Kidney epithelial cell (primary cell): Measurements from ENCODE around the gene DDX25. TPM values are rescaled to one million over a fixed set of nuclear protein-coding genes. Genes with fewer than 3 reads are reported as not detected.

Source experiments
- DNase-seq: peaks from one replicate; pipeline ENCODE4 v3.0.0-alpha.2; 2010; ENCODE audit warnings: low read depth
- H3K27me3 ChIP-seq: 2 replicates; pipeline ENCODE4 v1.6.0; 2011; ENCODE audit warnings: low read length; ENCODE audit not compliant: control insufficient read depth, insufficient read depth
- H3K36me3 ChIP-seq: 2 replicates; pipeline ENCODE4 v1.5.1; 2011; ENCODE audit warnings: low read length; ENCODE audit not compliant: control insufficient read depth, insufficient read depth
- H3K4me3 ChIP-seq: 2 replicates; pipeline ENCODE4 v1.5.1; 2011; ENCODE audit warnings: low read depth, mild to moderate bottlenecking, control low read depth, low read length
- total RNA-seq: library from RNA; depleted of rRNA; stranded (reverse); fragments of >200 nt; gene quantifications from 2 replicates; pipeline ENCODE4 v1.2.3, GENCODE V29; 2015
- TF ChIP-seq, protein P1 (sequence below): IDR thresholded peaks from 2 replicates; pipeline ENCODE4 v1.5.1; 2011; ENCODE audit warnings: mild to moderate bottlenecking, moderate library complexity, low read length, control low read depth, inconsistent platforms; ENCODE audit not compliant: insufficient read depth, poor library complexity, severe bottlenecking

The DDX25 gene
- total RNA-seq, 1 donor from 2014 or later = 1.5 TPM

DNA sequence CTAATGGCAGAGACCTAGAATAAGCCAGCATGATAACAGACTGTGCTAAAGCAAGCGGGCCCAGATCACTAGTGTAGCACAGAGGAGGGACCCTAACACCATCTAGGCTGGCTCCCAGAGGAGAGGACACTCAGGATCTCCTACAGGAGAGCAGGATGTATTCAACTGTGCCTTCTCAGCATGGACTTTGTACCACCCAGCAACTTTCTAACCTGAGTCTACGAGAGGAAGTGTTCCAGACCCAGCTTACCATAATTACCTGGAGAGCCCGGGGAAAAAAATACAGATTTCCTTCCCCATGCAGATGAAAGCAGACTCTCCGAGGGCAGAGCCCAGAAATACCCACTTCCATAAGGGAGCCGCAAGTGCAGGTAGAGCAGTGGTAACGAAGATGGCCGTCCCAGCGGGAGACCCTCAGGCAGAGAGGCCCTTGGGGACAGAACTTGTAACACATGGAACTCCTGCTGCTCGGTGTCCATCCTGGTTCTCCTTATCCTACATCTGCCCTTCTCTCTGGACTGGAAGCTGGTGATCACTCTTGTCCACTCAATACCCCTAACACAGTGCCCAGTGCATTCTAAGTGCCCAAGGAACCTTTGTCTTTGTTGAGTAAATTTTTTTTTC, 20.2 kb downstream of the DDX25 start:
- Histone ChIP-seq H3K27me3 (peaks cover 6% of the 10 kb centered on the region), H3K36me3 (no peaks in the 10 kb centered on the region), H3K4me3 (no peak overlapping the region)
- TF ChIP-seq, protein P1, sequence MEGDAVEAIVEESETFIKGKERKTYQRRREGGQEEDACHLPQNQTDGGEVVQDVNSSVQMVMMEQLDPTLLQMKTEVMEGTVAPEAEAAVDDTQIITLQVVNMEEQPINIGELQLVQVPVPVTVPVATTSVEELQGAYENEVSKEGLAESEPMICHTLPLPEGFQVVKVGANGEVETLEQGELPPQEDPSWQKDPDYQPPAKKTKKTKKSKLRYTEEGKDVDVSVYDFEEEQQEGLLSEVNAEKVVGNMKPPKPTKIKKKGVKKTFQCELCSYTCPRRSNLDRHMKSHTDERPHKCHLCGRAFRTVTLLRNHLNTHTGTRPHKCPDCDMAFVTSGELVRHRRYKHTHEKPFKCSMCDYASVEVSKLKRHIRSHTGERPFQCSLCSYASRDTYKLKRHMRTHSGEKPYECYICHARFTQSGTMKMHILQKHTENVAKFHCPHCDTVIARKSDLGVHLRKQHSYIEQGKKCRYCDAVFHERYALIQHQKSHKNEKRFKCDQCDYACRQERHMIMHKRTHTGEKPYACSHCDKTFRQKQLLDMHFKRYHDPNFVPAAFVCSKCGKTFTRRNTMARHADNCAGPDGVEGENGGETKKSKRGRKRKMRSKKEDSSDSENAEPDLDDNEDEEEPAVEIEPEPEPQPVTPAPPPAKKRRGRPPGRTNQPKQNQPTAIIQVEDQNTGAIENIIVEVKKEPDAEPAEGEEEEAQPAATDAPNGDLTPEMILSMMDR = no peak
- DNase-seq = no peak

DNA sequence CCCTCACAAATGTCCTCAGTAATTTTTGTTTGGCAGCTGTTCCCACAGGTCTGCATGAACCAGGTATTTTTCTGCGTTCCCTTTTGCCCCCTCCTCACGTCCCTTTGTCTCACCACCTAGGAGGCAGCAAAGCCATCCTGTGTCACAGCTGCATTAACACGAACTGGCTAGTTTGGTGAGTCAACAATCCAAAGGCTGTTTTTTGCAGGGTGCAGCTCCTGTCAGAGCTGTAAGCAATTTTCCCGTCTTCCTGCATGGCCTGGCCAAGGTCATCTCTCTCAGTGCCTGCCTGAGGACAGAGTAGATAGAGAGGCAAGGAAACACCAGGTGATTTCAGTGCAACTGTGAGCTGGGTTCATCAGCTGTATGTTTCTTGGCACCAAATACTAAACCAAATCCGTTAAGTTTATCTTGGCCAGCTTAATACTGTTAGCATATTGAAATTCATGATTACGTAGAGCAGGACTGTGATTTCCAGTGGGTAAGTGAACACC, 21.0 kb downstream of the DDX25 start:
- Histone ChIP-seq H3K27me3 (peaks cover 8% of the 10 kb centered on the region), H3K4me3 (no peak overlapping the region), H3K36me3 (no peaks in the 10 kb centered on the region)
- TF ChIP-seq, protein P1 = no peak
- no peak for DNase-seq

DNA sequence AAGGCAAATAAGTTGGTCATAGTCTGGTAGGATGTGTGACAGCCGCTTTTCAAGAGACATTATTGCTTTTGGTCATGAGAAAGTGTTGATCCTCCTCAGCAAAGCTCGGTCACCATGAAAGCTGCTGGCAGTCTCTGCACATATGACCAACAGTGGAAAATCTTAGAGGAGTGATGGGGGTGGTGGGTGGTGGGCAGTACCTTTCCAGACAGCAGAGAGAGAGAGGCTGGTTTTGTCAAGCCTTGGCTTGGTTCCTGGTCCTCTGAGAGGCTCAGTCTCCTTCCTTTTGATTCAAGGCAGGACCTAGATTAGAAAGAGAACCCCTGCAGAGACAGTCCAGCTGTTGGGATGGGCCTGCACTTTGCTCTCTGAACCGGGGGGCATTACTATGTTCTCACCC, 21.5 kb downstream of the DDX25 start:
- H3K4me3 ChIP-seq = no peak overlapping the region
- H3K27me3 ChIP-seq = peaks cover 8% of the 10 kb centered on the region
- no peak for DNase-seq
- TF ChIP-seq, protein P1 = no peak
- no peaks in the 10 kb centered on the region for H3K36me3 ChIP-seq

DNA sequence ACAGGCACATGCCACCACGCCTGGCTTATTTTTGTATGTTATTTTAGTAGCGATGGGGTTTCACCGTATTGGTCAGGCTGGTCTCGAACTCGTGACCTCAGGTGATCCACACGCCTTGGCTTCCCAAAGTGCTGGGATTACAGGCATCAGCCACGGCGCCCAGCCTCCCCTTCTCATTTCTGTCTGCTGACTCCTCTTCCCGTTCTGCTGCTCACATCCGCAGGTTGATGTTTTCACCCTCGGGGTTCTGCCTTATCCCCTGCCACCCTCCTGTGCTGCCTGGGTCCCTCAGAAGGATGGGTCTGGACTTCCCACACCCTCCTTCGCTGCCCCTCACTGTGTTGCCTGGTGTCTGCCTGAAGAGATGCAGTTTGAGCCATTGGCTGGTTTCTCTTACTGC, 22.4 kb downstream of the DDX25 start:
- H3K27me3 ChIP-seq = peaks cover 8% of the 10 kb centered on the region
- TF ChIP-seq, protein P1 = no peak
- no peak overlapping the region for H3K4me3 ChIP-seq
- H3K36me3 ChIP-seq = no peaks in the 10 kb centered on the region
- DNase-seq = no peak

DNA sequence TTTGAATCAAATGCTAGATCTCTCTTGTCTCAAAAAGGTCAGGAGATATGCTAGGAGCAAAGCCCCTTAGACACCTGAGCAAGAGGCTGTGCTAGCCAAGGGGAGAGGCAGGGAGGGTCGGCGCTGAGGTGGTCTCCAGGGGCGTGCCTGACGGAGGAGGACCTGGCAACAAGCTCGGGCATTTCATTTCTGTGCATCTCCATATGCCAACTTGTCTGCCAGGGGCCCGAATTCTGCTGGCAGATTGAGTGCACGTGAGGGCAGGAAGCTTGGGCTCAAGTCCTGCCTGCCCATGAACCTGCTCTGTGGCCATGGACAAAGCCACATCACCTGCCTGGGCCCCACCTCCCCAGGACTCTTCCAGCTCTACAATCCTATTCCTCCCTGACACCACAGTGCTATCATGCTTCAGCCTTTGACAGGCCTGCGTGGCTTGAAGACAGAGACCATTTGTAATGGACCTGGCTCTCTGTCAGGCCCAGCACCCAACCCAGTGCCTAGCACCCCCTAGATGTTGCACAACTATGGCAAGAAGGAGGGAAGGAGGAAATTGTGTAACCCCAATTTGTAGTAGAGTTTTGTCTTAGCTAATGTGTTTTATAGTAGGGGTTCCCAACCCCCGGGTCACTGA, 25.3 kb downstream of the DDX25 start:
- TF ChIP-seq, protein P1 = no peak
- H3K4me3 ChIP-seq = no peak overlapping the region
- no peak for DNase-seq
- no peaks in the 10 kb centered on the region for H3K36me3 ChIP-seq
- H3K27me3 ChIP-seq = peaks cover 6% of the 10 kb centered on the region
